RWPE1 (cell line): Measurements from ENCODE around the gene REM2.

Experiments
- CTCF ChIA-PET: fragments of 350-600 bp; sonication (Branson Sonifier 250); formaldehyde crosslinking; extraction: SDS; loops from one replicate; lab custom pipeline; 2021; lab: Yijun Ruan, JAX
- POLR2A ChIA-PET: fragments of 400-600 bp; formaldehyde crosslinking; extraction: SDS; loops from one replicate; lab custom pipeline; 2020; ENCODE audit warnings: antibody characterized with exemption; ENCODE audit not compliant: low non-redundant PET; lab: Yijun Ruan, JAX
- DNase-seq: peaks from one replicate; pipeline ENCODE4 v3.0.0; 2012; ENCODE audit warnings: low spot score
- H3K27ac ChIP-seq: fragments of 450-650 bp; 2 replicates; pipeline ENCODE4 v1.5.1; 2017
- CTCF ChIP-seq: fragments of 450-650 bp; conservative IDR thresholded peaks from 2 replicates; pipeline ENCODE4 v1.5.1; 2017; ENCODE audit warnings: low read depth, mild to moderate bottlenecking

Gene REM2

GRCh38 chr14:22882064-22882463, 958 bp upstream of the REM2 start:
- peak overlapping the region; percentile 45 for H3K27ac ChIP-seq
- POLR2A ChIA-PET, result no interaction called here
- CTCF ChIA-PET, result interaction anchor here (1.9 to 6.4 kb wide), 2 partner anchors 9 to 18 kb away, joined by 7 to 40 read pairs; partner anchors contain the start of gene LRP10
- no peak for DNase-seq
- no peak for TF ChIP-seq CTCF

- H3K27ac ChIP-seq, result peak overlapping the region; percentile 45
These were observed 371 bp upstream of the REM2 start for GRCh38 chr14:22882529-22883172.

GRCh38 chr14:22884076-22884737, 1.2 kb downstream of the REM2 start:
- POLR2A ChIA-PET, result no interaction called here
- CTCF ChIA-PET, result interaction anchor here (0.7 to 6.4 kb wide), 2 partner anchors 11 to 328 kb away, joined by 3 to 40 read pairs; partner anchors contain the start of gene LRP10
- peak overlapping the region; percentile 27; the same call in 1 of the 2 replicates for H3K27ac ChIP-seq
- no peak for DNase-seq
- no peak for TF ChIP-seq CTCF

More at GRCh38 chr14:22882529-22883172, 371 bp upstream of the REM2 start:
- ChIA-PET POLR2A (no interaction called here), CTCF (interaction anchor here (1.9 to 6.4 kb wide), 2 partner anchors 10 to 18 kb away, joined by 7 to 40 read pairs; partner anchors contain the start of gene LRP10)
- DNase-seq, result peak; percentile 71
- no peak for TF ChIP-seq CTCF

GRCh38 chr14:22884738-22885523, 1.9 kb downstream of the REM2 start:
- DNase-seq, result no peak
- ChIA-PET CTCF (interaction anchor here (0.6 to 6.4 kb wide), 5 partner anchors 12 to 328 kb away, joined by 3 to 40 read pairs (median 4); partner anchors contain the start of gene LRP10), POLR2A (no interaction called here)
- no peak for TF ChIP-seq CTCF
- no peak overlapping the region for H3K27ac ChIP-seq

GRCh38 chr14:22885975-22886374, 3.0 kb downstream of the REM2 start:
- peak overlapping the region; percentile 88 for H3K27ac ChIP-seq
- POLR2A ChIA-PET, result no interaction called here
- CTCF ChIA-PET, result interaction anchor here (0.6 to 6.4 kb wide), 5 partner anchors 13 to 329 kb away, joined by 3 to 40 read pairs (median 4); partner anchors contain the start of gene LRP10
- no peak for TF ChIP-seq CTCF
- no peak for DNase-seq
